Breast epithelium (tissue), 3 donors: Measurements from ENCODE around the gene ALMS1.
"Not testable (repeated sequence)": the region's sequence is repeated elsewhere in the genome, so short reads cannot be mapped to it uniquely, and the experiment has no call there.

Experiments used
- POLR2AphosphoS5 ChIP-seq, 3 donors: sonication (generic); formaldehyde crosslinking; IDR thresholded peaks; one replicate each; pipeline ENCODE4 v1.6.1; 2017; ENCODE audit warnings: antibody characterized with exemption in 3 of 3
- TF ChIP-seq, protein P1 (sequence below), 3 donors: fragments of 450-650 bp; IDR thresholded peaks; one replicate each; pipeline ENCODE4 v1.5.1; 2016 to 2017; ENCODE audit warnings: antibody characterized with exemption in 3 of 3, mild to moderate bottlenecking in 3 of 3, moderate library complexity in 3 of 3

DNA sequence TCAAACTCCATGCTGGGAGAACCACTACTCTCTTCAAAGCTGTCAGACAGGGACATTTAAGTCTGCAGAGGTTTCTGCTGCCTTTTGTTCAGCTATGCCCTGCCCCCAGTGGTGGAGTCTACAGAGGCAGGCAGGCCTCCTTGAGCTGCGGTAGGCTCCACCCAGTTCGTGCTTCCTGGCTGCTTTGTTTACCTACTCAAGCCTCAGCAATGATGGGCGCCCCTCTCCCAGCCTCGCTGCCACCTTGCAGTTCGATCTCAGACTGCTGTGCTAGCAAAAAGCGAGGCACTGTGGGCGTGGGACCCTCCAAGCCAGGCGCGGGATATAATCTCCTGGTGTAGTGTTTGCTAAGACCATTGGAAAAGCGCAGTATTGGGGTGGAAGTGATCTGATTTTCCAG, 262.1 kb downstream of the ALMS1 start:
- TF ChIP-seq, protein P1, sequence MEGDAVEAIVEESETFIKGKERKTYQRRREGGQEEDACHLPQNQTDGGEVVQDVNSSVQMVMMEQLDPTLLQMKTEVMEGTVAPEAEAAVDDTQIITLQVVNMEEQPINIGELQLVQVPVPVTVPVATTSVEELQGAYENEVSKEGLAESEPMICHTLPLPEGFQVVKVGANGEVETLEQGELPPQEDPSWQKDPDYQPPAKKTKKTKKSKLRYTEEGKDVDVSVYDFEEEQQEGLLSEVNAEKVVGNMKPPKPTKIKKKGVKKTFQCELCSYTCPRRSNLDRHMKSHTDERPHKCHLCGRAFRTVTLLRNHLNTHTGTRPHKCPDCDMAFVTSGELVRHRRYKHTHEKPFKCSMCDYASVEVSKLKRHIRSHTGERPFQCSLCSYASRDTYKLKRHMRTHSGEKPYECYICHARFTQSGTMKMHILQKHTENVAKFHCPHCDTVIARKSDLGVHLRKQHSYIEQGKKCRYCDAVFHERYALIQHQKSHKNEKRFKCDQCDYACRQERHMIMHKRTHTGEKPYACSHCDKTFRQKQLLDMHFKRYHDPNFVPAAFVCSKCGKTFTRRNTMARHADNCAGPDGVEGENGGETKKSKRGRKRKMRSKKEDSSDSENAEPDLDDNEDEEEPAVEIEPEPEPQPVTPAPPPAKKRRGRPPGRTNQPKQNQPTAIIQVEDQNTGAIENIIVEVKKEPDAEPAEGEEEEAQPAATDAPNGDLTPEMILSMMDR (IDR thresholded peaks at IDR 0.05) = not testable (repeated sequence)
- TF ChIP-seq POLR2AphosphoS5 (IDR thresholded peaks at IDR 0.05) = not testable (repeated sequence)
